Activated naive CD4-positive, alpha-beta T cell treated with anti-CD3 and anti-CD28 coated beads, Interleukin-2, amount 10 ng/mL, durations not matched to agents 7 days and 5 days (primary cell): ENCODE results near the gene IL2RG.

Experiments
- CTCF ChIA-PET: fragments of 350-600 bp; sonication (Branson Sonifier 250); formaldehyde crosslinking; loops from one replicate; lab custom pipeline; 2021; ENCODE audit warnings: antibody characterized with exemption; lab: Charles Lee
- DNase-seq: peaks from one replicate; pipeline ENCODE4 v3.0.0-alpha.2; 2020
- H3K27ac Mint-ChIP-seq: one replicate; pipeline ENCODE4 v1.8.0; 2021; ENCODE audit warnings: mild to moderate bottlenecking, moderate library complexity, mixed read lengths
- H3K27me3 Mint-ChIP-seq: one replicate; pipeline ENCODE4 v1.8.0; 2021; ENCODE audit warnings: mild to moderate bottlenecking, mixed read lengths
- H3K36me3 Mint-ChIP-seq: one replicate; pipeline ENCODE4 v1.8.0; 2021; ENCODE audit warnings: mixed read lengths
- H3K4me1 Mint-ChIP-seq: one replicate; pipeline ENCODE4 v1.8.0; 2021; ENCODE audit warnings: mixed read lengths
- H3K4me3 Mint-ChIP-seq: one replicate; pipeline ENCODE4 v1.8.0; 2021; ENCODE audit warnings: mild to moderate bottlenecking, moderate library complexity, mixed read lengths
- H3K9me3 Mint-ChIP-seq: one replicate; pipeline ENCODE4 v1.8.0; 2021; ENCODE audit warnings: mixed read lengths

IL2RG gene

GRCh38 chrX:71082124-71082647, 29.2 kb downstream of the IL2RG start:
- Mint-ChIP-seq H3K27me3 (no peaks in the 10 kb centered on the region), H3K9me3 (no peaks in the 10 kb centered on the region), H3K4me3 (no peak overlapping the region), H3K27ac (no peak overlapping the region), H3K4me1 (peaks cover 7% of the 10 kb centered on the region), H3K36me3 (no peaks in the 10 kb centered on the region)
- no peak for DNase-seq
- CTCF ChIA-PET: no interaction called here

- H3K4me3 Mint-ChIP-seq: no peak overlapping the region
- no peaks in the 10 kb centered on the region for H3K36me3 Mint-ChIP-seq
- H3K9me3 Mint-ChIP-seq: no peaks in the 10 kb centered on the region
- peaks cover 7% of the 10 kb centered on the region for H3K4me1 Mint-ChIP-seq
- CTCF ChIA-PET: no interaction called here
- H3K27me3 Mint-ChIP-seq: no peaks in the 10 kb centered on the region
- no peak for DNase-seq
- no peak overlapping the region for H3K27ac Mint-ChIP-seq
Observed at GRCh38 chrX:71081330-71082123, 29.9 kb downstream of the IL2RG start.

- DNase-seq: no peak
- Mint-ChIP-seq H3K9me3 (no peaks in the 10 kb centered on the region), H3K36me3 (peaks cover 5% of the 10 kb centered on the region), H3K27ac (no peak overlapping the region), H3K4me1 (peaks cover 14% of the 10 kb centered on the region), H3K27me3 (peaks cover 25% of the 10 kb centered on the region), H3K4me3 (no peak overlapping the region)
- CTCF ChIA-PET: no interaction called here
Observed at GRCh38 chrX:71070531-71070930, 40.8 kb downstream of the IL2RG start.

- CTCF ChIA-PET: no interaction called here
- no peaks in the 10 kb centered on the region for H3K9me3 Mint-ChIP-seq
- peak within 1 kb of the TSS; percentile 99 for H3K27ac Mint-ChIP-seq
- peaks cover 11% of the 10 kb centered on the region for H3K36me3 Mint-ChIP-seq
- DNase-seq: peak; percentile 93
- peaks cover 11% of the 10 kb centered on the region for H3K27me3 Mint-ChIP-seq
- H3K4me1 Mint-ChIP-seq: peaks cover 21% of the 10 kb centered on the region
- peak within 1 kb of the TSS; percentile 88 for H3K4me3 Mint-ChIP-seq
Observed at GRCh38 chrX:71068044-71068918, 43.1 kb downstream of the IL2RG start, which contains the start of gene SNX12. Gene SNX12 (minus strand): TSS chrX:71068334. CDS start chrX:71068306, 28 bp downstream.

GRCh38 chrX:71067712-71068043, 43.7 kb downstream of the IL2RG start:
- Mint-ChIP-seq H3K4me1 (peaks cover 21% of the 10 kb centered on the region), H3K36me3 (peaks cover 14% of the 10 kb centered on the region), H3K9me3 (no peaks in the 10 kb centered on the region), H3K27ac (peak overlapping the region; percentile 95), H3K4me3 (peak overlapping the region; percentile 88), H3K27me3 (peaks cover 5% of the 10 kb centered on the region)
- no peak for DNase-seq
- CTCF ChIA-PET: interaction anchor here (0.6 kb wide), 2 partner anchors 151 to 354 kb away, joined by 3 to 4 read pairs; no protein-coding TSS in a partner anchor

GRCh38 chrX:71067089-71067488, 44.3 kb downstream of the IL2RG start:
- H3K27me3 Mint-ChIP-seq: peaks cover 3% of the 10 kb centered on the region
- peak overlapping the region; percentile 88 for H3K4me3 Mint-ChIP-seq
- no peak for DNase-seq
- CTCF ChIA-PET: interaction anchor here (0.6 kb wide), 2 partner anchors 152 to 354 kb away, joined by 3 to 4 read pairs; no protein-coding TSS in a partner anchor
- peaks cover 21% of the 10 kb centered on the region for H3K4me1 Mint-ChIP-seq
- peaks cover 16% of the 10 kb centered on the region for H3K36me3 Mint-ChIP-seq
- peak overlapping the region; percentile 95 for H3K27ac Mint-ChIP-seq
- no peaks in the 10 kb centered on the region for H3K9me3 Mint-ChIP-seq

GRCh38 chrX:71060127-71060526, 51.2 kb downstream of the IL2RG start:
- Mint-ChIP-seq H3K36me3 (peaks cover 43% of the 10 kb centered on the region), H3K9me3 (no peaks in the 10 kb centered on the region), H3K27me3 (no peaks in the 10 kb centered on the region), H3K4me3 (no peak overlapping the region), H3K4me1 (peaks cover 48% of the 10 kb centered on the region), H3K27ac (no peak overlapping the region)
- DNase-seq: no peak
- CTCF ChIA-PET: no interaction called here

- CTCF ChIA-PET: interaction anchor here (1.0 kb wide), 1 partner anchor 54 kb away, joined by 3 read pairs; no protein-coding TSS in a partner anchor
- H3K4me1 Mint-ChIP-seq: peaks cover 40% of the 10 kb centered on the region
- no peaks in the 10 kb centered on the region for H3K27me3 Mint-ChIP-seq
- H3K36me3 Mint-ChIP-seq: peaks cover 42% of the 10 kb centered on the region
- peak overlapping the region; percentile 77 for H3K27ac Mint-ChIP-seq
- DNase-seq: no peak
- H3K9me3 Mint-ChIP-seq: no peaks in the 10 kb centered on the region
- H3K4me3 Mint-ChIP-seq: no peak overlapping the region
Observed at GRCh38 chrX:71057848-71058530, 53.4 kb downstream of the IL2RG start.
